ENCODE results near the gene PRKN.

Gene PRKN

GRCh38 chr6:161815965-161816364 lies 911.6 kb downstream of the PRKN start:
- DNase-seq (ENCODE audit: low read depth, low spot score), result no peak

- DNase-seq (ENCODE audit: low read depth, low spot score), result no peak
Observed at GRCh38 chr6:161813156-161813555, 914.4 kb downstream of the PRKN start.

GRCh38 chr6:161809971-161810370 lies 917.6 kb downstream of the PRKN start:
- DNase-seq (ENCODE audit: low read depth, low spot score), result no peak

GRCh38 chr6:161804838-161805237 lies 922.7 kb downstream of the PRKN start:
- peak; percentile 76 for DNase-seq (ENCODE audit: low read depth, low spot score)

GRCh38 chr6:161803131-161803530 lies 924.4 kb downstream of the PRKN start:
- no peak for DNase-seq (ENCODE audit: low read depth, low spot score)

- DNase-seq (ENCODE audit: low read depth, low spot score), result no peak
Observed at GRCh38 chr6:161802231-161802630, 925.3 kb downstream of the PRKN start.

- DNase-seq (ENCODE audit: low read depth, low spot score), result no peak
Observed at GRCh38 chr6:161798844-161799394, 928.6 kb downstream of the PRKN start.

GRCh38 chr6:161796681-161797080 lies 930.9 kb downstream of the PRKN start:
- DNase-seq (ENCODE audit: low read depth, low spot score), result no peak

- DNase-seq (ENCODE audit: low read depth, low spot score), result no peak
Observed at GRCh38 chr6:161792851-161793493, 934.6 kb downstream of the PRKN start.

- no peak for DNase-seq (ENCODE audit: low read depth, low spot score)
Observed at GRCh38 chr6:161788531-161788930, 939.0 kb downstream of the PRKN start.

GRCh38 chr6:161772176-161772575 lies 955.4 kb downstream of the PRKN start:
- no peak for DNase-seq (ENCODE audit: low read depth, low spot score)

GRCh38 chr6:161761966-161762365 lies 965.6 kb downstream of the PRKN start:
- peak; percentile 93 for DNase-seq (ENCODE audit: low read depth, low spot score)

- no peak for DNase-seq (ENCODE audit: low read depth, low spot score)
Observed at GRCh38 chr6:161755080-161755479, 972.5 kb downstream of the PRKN start.

GRCh38 chr6:161750686-161751085 lies 976.9 kb downstream of the PRKN start:
- DNase-seq (ENCODE audit: low read depth, low spot score), result no peak

GRCh38 chr6:161749576-161749975 lies 978.0 kb downstream of the PRKN start:
- DNase-seq (ENCODE audit: low read depth, low spot score), result no peak

- DNase-seq (ENCODE audit: low read depth, low spot score), result peak; percentile 56
Observed at GRCh38 chr6:161748535-161749416, 978.8 kb downstream of the PRKN start.

GRCh38 chr6:161747506-161747905 lies 980.1 kb downstream of the PRKN start:
- no peak for DNase-seq (ENCODE audit: low read depth, low spot score)

GRCh38 chr6:161745594-161746141 lies 981.9 kb downstream of the PRKN start:
- DNase-seq (ENCODE audit: low read depth, low spot score), result no peak

- DNase-seq (ENCODE audit: low read depth, low spot score), result no peak
Observed at GRCh38 chr6:161745128-161745527, 982.4 kb downstream of the PRKN start.

GRCh38 chr6:161744211-161745067 lies 983.1 kb downstream of the PRKN start:
- DNase-seq (ENCODE audit: low read depth, low spot score), result peak; percentile 47

- DNase-seq (ENCODE audit: low read depth, low spot score), result no peak
Observed at GRCh38 chr6:161743509-161744178, 983.9 kb downstream of the PRKN start.
